K562 treated with DMSO at 1 percent for 48 hours (cell line): ENCODE measurements around the gene B4GALT7. TPM values are rescaled to one million over a fixed set of nuclear protein-coding genes. Genes with fewer than 3 reads are reported as not detected.

Source experiments
- total RNA-seq: library from RNA; unstranded; fragments of 300-600 nt; gene quantifications from 2 replicates; pipeline ENCODE4 v1.2.3, GENCODE V29; 2022; ENCODE audit warnings: low replicate concordance; ENCODE audit errors: extremely low read depth

The B4GALT7 gene
- not detected in 2 replicates for total RNA-seq

GRCh38 chr5:177599731-177600507, at the start of gene B4GALT7:
B4GALT7 (plus strand) TSS chr5:177600132; CDS start chr5:177600211, 79 bp downstream.

GRCh38 chr5:177554474-177555111, 45.3 kb upstream of the B4GALT7 start, which contains the start of gene FAM193B:
FAM193B (minus strand) TSS chr5:177554563; CDS start chr5:177554458, 105 bp downstream.

GRCh38 chr5:177592010-177592834, 7.7 kb upstream of the B4GALT7 start, which contains the start of gene TMED9:
TMED9 (plus strand) TSS chr5:177592203; CDS start chr5:177592215, 12 bp downstream.

Other genes starting within 250 kb of the B4GALT7 start
- 1,046 TPM in 1 of 2 replicates, not detected in the other for gene LMAN2, start 248.5 kb upstream of the B4GALT7 start, total RNA-seq
- not detected in 2 replicates for gene RGS14, start 242.2 kb upstream of the B4GALT7 start, total RNA-seq
- not detected in 2 replicates for gene SLC34A1, start 215.7 kb upstream of the B4GALT7 start, total RNA-seq
- not detected in 2 replicates for gene PFN3, start 199.5 kb upstream of the B4GALT7 start, total RNA-seq
- not detected in 2 replicates for gene F12, start 190.6 kb upstream of the B4GALT7 start, total RNA-seq
- gene GRK6, start 173.5 kb upstream of the B4GALT7 start, total RNA-seq = not detected in 2 replicates
- not detected in 2 replicates for gene PRR7, start 153.3 kb upstream of the B4GALT7 start, total RNA-seq
- gene DBN1, start 126.5 kb upstream of the B4GALT7 start, total RNA-seq = not detected in 2 replicates
- not detected in 2 replicates for gene PDLIM7, start 102.5 kb upstream of the B4GALT7 start, total RNA-seq
- not detected in 2 replicates for gene DOK3, start 90.3 kb upstream of the B4GALT7 start, total RNA-seq
- gene DDX41, start 83.2 kb upstream of the B4GALT7 start, total RNA-seq = not detected in 2 replicates
- not detected in 2 replicates for gene FAM193B, start 45.6 kb upstream of the B4GALT7 start, total RNA-seq
- gene TMED9, start 7.9 kb upstream of the B4GALT7 start, total RNA-seq = 295 TPM in 1 of 2 replicates, not detected in the other
- not detected in 2 replicates for gene FAM153A, start 182.8 kb downstream of the B4GALT7 start, total RNA-seq